HUES64 (cell line): ENCODE measurements around the gene MANF.
A peak's percentile ranks its signal among the peaks of the same experiment; 100 is the strongest.

Source experiments
- H3K27ac ChIP-seq: 2 replicates; pipeline ENCODE4 v1.7.0; 2013; ENCODE audit warnings: low read depth, low read length, inconsistent platforms
- H3K27me3 ChIP-seq: 2 replicates; pipeline ENCODE4 v1.6.1; 2013; ENCODE audit warnings: mild to moderate bottlenecking, low read length; ENCODE audit not compliant: insufficient read depth
- H3K36me3 ChIP-seq: 2 replicates; pipeline ENCODE4 v1.6.1; 2013; ENCODE audit warnings: mild to moderate bottlenecking, low read length; ENCODE audit not compliant: insufficient read depth
- H3K4me1 ChIP-seq: 2 replicates; pipeline ENCODE4 v1.6.1; 2013; ENCODE audit warnings: mild to moderate bottlenecking, low read length, moderate library complexity; ENCODE audit not compliant: insufficient read depth
- H3K4me3 ChIP-seq: 2 replicates; pipeline ENCODE4 v1.5.1; 2013; ENCODE audit warnings: mild to moderate bottlenecking, low read length, moderate library complexity
- H3K9ac ChIP-seq: 2 replicates; pipeline ENCODE4 v1.6.1; 2013; ENCODE audit warnings: mild to moderate bottlenecking, low read depth, low read length
- H3K9me3 ChIP-seq: 2 replicates; pipeline ENCODE4 v1.6.1; 2013; ENCODE audit warnings: low read depth, low read length; ENCODE audit not compliant: insufficient read depth
- WGBS: fragments of 150-250, 120-280 bp; methylation state at CpG from one replicate; pipeline ENCODE4 v1.1.7; 2013; ENCODE audit warnings: missing lambda C conversion rate; 5-methylcytosine and 5-hydroxymethylcytosine counted together

Gene MANF

DNA sequence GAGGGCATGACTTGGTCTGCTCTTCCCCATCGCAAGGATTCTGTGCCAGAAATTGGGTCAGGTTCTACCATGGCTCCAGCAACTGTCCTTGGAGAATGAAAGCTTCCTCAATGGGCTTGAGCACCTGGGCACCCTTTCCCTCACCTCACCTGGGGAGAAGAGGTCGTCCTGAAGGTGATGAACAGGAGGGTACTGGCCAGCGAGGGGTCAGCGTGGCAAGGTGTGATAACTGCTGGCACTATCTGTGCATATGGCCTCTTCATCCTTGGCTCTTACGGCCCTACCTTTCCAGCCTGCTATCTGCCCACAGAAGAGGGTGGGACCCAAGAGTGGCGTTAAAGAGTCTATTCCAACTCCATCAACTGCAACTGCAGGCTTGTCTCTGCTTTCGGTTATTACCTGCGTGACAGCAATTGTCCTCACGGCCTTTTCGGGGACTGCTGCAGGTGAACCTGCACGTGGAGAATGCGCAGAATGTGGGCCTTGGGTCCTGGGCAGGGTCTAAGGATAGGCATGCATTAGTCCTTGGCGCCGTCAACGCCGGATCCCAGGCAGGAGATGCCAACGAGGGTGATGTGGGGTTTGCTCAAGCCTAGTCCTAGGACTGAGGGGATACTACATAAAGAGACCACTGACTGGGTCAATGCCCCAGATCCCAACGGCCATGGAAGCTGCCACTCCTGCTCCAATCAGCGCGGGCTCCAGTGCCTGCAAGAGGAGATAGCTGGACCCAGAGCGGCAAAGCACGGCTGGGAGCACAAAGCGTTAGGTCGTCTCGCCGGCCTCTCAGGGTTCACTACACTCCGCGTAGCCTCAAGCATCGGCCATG lies 5.4 kb downstream of the MANF start:
- H3K4me3 ChIP-seq, result peak overlapping the region; percentile 46
- peaks cover 17% of the 10 kb centered on the region for H3K4me1 ChIP-seq
- WGBS, result 54% methylated on average over 29 of the region's 29 CpGs
- peak overlapping the region; percentile 71 for H3K27ac ChIP-seq
- no peaks in the 10 kb centered on the region for H3K27me3 ChIP-seq
- peak overlapping the region; percentile 55 for H3K9ac ChIP-seq
- H3K9me3 ChIP-seq, result peaks cover 6% of the 10 kb centered on the region; the same call in 1 of the 2 replicates
- peaks cover 78% of the 10 kb centered on the region for H3K36me3 ChIP-seq

DNA sequence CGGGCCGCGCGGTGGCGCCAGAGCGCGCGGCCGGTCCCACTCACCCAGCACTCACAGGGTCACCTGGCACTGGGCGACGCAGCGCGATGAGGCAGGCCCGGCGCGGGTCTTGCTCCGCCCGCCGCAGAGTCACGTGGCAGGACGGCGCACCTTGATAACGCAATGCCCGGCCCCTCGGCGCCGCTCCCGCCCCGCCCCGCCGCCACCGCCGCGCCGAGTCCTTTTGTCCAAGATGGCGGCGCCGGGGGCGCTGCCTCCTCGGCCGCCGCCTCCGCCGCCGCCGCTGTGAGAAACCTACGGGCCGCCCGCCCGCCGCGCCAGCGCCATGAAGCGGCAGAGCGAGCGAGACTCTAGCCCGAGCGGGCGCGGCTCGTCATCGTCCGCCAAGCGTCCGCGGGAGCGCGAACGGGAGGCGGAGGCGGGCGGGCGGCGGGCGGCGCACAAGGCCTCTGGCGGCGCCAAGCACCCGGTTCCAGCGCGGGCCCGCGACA lies 6.0 kb downstream of the MANF start, which contains the start of gene RBM15B:
TSS of gene RBM15B (plus strand) at position 211 of the 491 bp plus-strand sequence. CDS start at position 326, 115 bp downstream.
- H3K9me3 ChIP-seq, result peaks cover 6% of the 10 kb centered on the region; the same call in 1 of the 2 replicates
- peaks cover 16% of the 10 kb centered on the region for H3K4me1 ChIP-seq
- H3K27me3 ChIP-seq, result no peaks in the 10 kb centered on the region
- peak within 1 kb of the TSS; percentile 78 for H3K4me3 ChIP-seq
- peaks cover 83% of the 10 kb centered on the region for H3K36me3 ChIP-seq
- under 1% methylated on average over 83 of the region's 83 CpGs for WGBS
- peak within 1 kb of the TSS; percentile 90 for H3K27ac ChIP-seq
- peak within 1 kb of the TSS; percentile 98 for H3K9ac ChIP-seq

DNA sequence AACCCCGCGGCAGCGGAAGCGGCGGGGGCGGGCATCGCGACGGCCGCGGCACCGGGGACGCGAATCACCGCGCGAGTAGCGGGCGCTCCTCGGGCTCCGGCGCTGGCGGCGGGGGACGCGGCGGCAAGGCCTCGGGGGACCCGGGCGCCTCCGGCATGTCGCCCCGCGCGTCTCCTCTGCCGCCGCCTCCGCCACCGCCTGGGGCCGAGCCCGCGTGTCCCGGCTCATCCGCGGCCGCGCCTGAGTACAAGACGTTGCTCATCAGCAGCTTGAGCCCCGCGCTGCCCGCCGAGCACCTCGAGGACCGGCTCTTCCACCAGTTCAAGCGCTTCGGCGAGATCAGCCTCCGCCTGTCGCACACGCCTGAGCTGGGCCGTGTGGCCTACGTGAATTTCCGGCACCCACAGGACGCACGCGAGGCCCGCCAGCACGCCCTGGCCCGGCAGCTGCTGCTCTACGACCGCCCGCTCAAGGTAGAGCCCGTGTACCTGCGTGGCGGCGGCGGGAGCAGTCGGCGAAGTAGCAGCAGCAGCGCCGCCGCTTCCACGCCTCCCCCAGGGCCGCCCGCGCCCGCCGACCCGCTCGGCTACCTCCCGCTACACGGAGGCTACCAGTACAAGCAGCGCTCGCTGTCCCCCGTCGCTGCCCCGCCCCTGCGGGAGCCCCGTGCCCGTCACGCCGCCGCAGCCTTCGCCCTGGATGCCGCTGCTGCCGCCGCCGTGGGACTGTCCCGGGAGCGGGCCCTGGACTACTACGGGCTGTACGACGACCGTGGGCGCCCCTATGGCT lies 6.7 kb downstream of the MANF start:
- H3K27me3 ChIP-seq, result no peaks in the 10 kb centered on the region
- H3K4me1 ChIP-seq, result peaks cover 10% of the 10 kb centered on the region
- WGBS, result 6% methylated on average over 115 of the region's 115 CpGs
- H3K9ac ChIP-seq, result peak overlapping the region; percentile 98
- peak overlapping the region; percentile 90 for H3K27ac ChIP-seq
- peaks cover 6% of the 10 kb centered on the region; the same call in 1 of the 2 replicates for H3K9me3 ChIP-seq
- H3K4me3 ChIP-seq, result peak overlapping the region; percentile 78
- peaks cover 83% of the 10 kb centered on the region for H3K36me3 ChIP-seq

DNA sequence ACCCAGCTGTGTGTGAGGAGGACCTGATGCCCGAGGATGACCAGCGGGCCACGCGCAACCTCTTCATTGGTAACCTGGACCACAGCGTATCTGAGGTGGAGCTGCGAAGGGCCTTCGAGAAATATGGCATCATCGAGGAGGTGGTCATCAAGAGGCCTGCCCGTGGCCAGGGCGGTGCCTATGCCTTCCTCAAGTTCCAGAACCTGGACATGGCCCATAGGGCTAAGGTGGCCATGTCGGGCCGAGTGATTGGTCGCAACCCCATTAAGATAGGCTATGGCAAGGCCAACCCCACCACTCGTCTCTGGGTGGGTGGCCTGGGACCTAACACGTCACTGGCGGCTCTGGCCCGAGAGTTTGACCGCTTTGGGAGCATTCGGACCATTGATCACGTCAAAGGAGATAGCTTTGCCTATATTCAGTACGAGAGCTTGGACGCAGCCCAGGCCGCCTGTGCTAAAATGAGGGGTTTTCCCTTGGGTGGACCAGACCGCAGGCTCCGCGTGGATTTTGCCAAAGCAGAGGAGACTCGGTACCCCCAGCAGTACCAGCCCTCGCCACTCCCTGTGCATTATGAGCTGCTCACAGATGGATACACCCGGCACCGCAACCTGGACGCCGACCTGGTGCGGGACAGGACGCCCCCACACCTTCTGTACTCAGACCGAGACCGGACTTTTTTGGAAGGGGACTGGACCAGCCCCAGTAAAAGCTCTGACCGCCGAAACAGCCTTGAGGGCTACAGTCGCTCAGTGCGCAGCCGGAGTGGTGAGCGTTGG lies 7.5 kb downstream of the MANF start:
- 93% methylated on average over 42 of the region's 42 CpGs for WGBS
- no peaks in the 10 kb centered on the region for H3K27me3 ChIP-seq
- H3K27ac ChIP-seq, result peak overlapping the region; percentile 90; the same call in 1 of the 2 replicates
- peak overlapping the region; percentile 98 for H3K9ac ChIP-seq
- H3K4me1 ChIP-seq, result peaks cover 10% of the 10 kb centered on the region
- H3K4me3 ChIP-seq, result peak overlapping the region; percentile 78
- peaks cover 6% of the 10 kb centered on the region; the same call in 1 of the 2 replicates for H3K9me3 ChIP-seq
- H3K36me3 ChIP-seq, result peaks cover 85% of the 10 kb centered on the region

DNA sequence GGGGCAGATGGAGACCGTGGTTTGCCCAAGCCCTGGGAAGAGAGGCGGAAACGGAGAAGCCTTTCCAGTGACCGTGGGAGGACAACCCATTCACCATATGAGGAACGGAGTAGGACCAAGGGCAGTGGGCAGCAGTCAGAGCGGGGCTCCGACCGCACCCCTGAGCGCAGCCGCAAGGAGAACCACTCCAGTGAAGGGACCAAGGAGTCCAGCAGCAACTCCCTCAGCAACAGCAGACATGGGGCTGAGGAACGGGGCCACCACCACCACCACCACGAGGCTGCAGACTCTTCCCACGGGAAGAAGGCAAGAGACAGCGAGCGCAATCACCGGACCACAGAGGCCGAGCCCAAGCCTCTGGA lies 8.0 kb downstream of the MANF start:
- H3K9me3 ChIP-seq, result peaks cover 6% of the 10 kb centered on the region; the same call in 1 of the 2 replicates
- H3K27ac ChIP-seq, result no peak overlapping the region
- WGBS, result 96% methylated on average over 17 of the region's 17 CpGs
- peaks cover 10% of the 10 kb centered on the region for H3K4me1 ChIP-seq
- no peaks in the 10 kb centered on the region for H3K27me3 ChIP-seq
- H3K4me3 ChIP-seq, result peak overlapping the region; percentile 78; the same call in 1 of the 2 replicates
- no peak overlapping the region for H3K9ac ChIP-seq
- peaks cover 84% of the 10 kb centered on the region for H3K36me3 ChIP-seq

GRCh38 chr3:51393564-51393963 lies 8.5 kb downstream of the MANF start:
- Histone ChIP-seq H3K27ac (no peak overlapping the region), H3K9me3 (peaks cover 6% of the 10 kb centered on the region; the same call in 1 of the 2 replicates), H3K4me1 (peaks cover 10% of the 10 kb centered on the region), H3K36me3 (peaks cover 84% of the 10 kb centered on the region), H3K4me3 (no peak overlapping the region; the same call in 1 of the 2 replicates), H3K9ac (no peak overlapping the region), H3K27me3 (no peaks in the 10 kb centered on the region)
- 95% methylated on average over 14 of the region's 14 CpGs for WGBS

DNA sequence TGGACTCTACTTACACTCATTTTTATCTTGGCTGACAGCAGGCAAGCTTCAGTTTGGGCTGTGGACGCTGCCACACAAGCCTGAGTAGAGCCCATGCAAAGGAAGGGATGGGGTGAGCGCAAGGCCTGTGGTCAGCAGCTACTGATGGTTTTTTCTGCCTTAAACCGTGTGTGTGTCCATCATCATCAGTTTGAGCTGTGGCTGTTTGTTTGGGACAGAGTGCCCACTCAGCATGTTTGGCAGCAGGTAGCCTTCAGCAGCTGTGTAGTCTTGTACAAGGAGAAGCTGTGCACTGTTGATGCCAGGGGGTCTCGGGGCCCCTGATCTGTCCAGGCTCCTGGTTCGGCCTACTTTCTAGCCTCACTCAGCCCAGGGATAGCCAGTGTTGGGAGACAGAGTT lies 9.4 kb downstream of the MANF start:
- WGBS, result 93% methylated on average over 5 of the region's 5 CpGs
- Histone ChIP-seq H3K4me1 (peaks cover 10% of the 10 kb centered on the region), H3K27me3 (no peaks in the 10 kb centered on the region), H3K36me3 (peaks cover 84% of the 10 kb centered on the region), H3K4me3 (no peak overlapping the region), H3K9ac (no peak overlapping the region), H3K27ac (no peak overlapping the region), H3K9me3 (peaks cover 6% of the 10 kb centered on the region; the same call in 1 of the 2 replicates)

- Histone ChIP-seq H3K27ac (no peak overlapping the region), H3K4me3 (no peak overlapping the region), H3K36me3 (peaks cover 82% of the 10 kb centered on the region), H3K27me3 (no peaks in the 10 kb centered on the region), H3K4me1 (peaks cover 10% of the 10 kb centered on the region), H3K9me3 (peaks cover 6% of the 10 kb centered on the region; the same call in 1 of the 2 replicates), H3K9ac (no peak overlapping the region)
- 96% methylated on average over 12 of the region's 12 CpGs for WGBS
Observed at GRCh38 chr3:51395493-51396213, 10.6 kb downstream of the MANF start.

DNA sequence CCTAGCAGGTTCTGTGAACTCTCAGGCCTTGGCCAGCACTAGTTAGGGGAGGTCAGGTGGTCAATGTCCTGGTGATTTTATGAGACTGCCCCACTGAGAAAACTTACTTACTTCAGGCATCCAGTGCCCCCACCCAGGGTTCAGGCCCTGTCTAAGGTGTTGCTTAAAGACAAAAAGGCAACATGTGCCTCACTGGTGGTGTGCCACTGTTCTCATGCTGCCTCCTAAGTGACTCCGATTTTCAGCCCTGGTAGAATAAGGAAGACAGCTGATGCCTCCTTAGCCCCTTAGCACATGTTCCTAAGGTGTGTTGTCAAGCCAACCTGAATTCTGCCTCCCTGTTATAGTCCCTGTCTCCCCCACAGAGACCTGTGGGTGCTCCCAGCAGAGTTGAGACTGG lies 11.3 kb downstream of the MANF start:
- peaks cover 6% of the 10 kb centered on the region; the same call in 1 of the 2 replicates for H3K9me3 ChIP-seq
- H3K27ac ChIP-seq, result no peak overlapping the region
- no peak overlapping the region for H3K4me3 ChIP-seq
- peaks cover 10% of the 10 kb centered on the region for H3K4me1 ChIP-seq
- H3K9ac ChIP-seq, result no peak overlapping the region
- H3K36me3 ChIP-seq, result peaks cover 86% of the 10 kb centered on the region
- no peaks in the 10 kb centered on the region for H3K27me3 ChIP-seq
- 100% methylated on average over 1 of the region's 1 CpG for WGBS

- no peak overlapping the region; the same call in 1 of the 2 replicates for H3K27ac ChIP-seq
- 85% methylated on average over 5 of the region's 5 CpGs for WGBS
- peaks cover 7% of the 10 kb centered on the region for H3K4me1 ChIP-seq
- H3K9me3 ChIP-seq, result peaks cover 4% of the 10 kb centered on the region; the same call in 1 of the 2 replicates
- peaks cover 93% of the 10 kb centered on the region for H3K36me3 ChIP-seq
- H3K4me3 ChIP-seq, result no peak overlapping the region
- H3K9ac ChIP-seq, result no peak overlapping the region
- no peaks in the 10 kb centered on the region for H3K27me3 ChIP-seq
Observed at GRCh38 chr3:51397392-51397791, 12.3 kb downstream of the MANF start.
